Erythroblast (primary cell): ENCODE results near the gene CELF4.

ENCODE experiments used
- GATA1 ChIP-seq: IDR thresholded peaks from 2 replicates; pipeline ENCODE4 v1.6.1; 2011; ENCODE audit warnings: low read depth, mild to moderate bottlenecking, control low read depth, low read length, moderate library complexity
- POLR2A ChIP-seq: IDR thresholded peaks from 2 replicates; pipeline ENCODE4 v1.6.1; 2011; ENCODE audit warnings: mild to moderate bottlenecking, low read length

DNA sequence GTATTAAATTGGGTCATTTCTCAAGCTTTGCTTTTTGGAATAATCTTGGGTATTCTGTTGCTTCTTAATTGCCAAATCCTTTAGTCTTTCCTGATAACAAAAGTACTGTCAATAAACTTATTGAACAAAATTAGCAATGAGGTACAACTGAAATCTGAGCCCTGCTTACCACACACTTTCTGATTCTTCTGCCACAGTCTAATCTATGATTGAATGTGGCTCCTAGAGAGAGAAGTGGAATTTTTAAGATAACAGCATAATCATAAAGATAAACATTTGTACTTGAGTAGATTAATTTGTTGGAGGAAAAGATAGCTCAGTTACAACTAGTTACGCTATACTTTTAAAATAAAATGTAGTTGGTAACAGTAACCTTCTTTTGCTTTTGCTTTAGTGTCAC is 354.8 kb downstream of the CELF4 start:
- TF ChIP-seq POLR2A (no peak), GATA1 (no peak)
